Fibroblast of lung (primary cell): ENCODE measurements around the gene SYNJ1. TPM values are rescaled to one million over a fixed set of nuclear protein-coding genes. Genes with fewer than 3 reads are reported as not detected.

ENCODE experiments used
- DNase-seq, 2 donors: peaks; one replicate each; pipeline versions ENCODE4 v3.0.0 to v3.0.0-alpha.2; 2010; ENCODE audit warnings: low read depth in 2 of 2
- H2AFZ ChIP-seq: 2 replicates; pipeline ENCODE4 v1.5.1; 2012; ENCODE audit warnings: low read length, control low read depth, inconsistent platforms
- H3K27ac ChIP-seq: 2 replicates; pipeline ENCODE4 v1.5.1; 2011; ENCODE audit warnings: low read length, control low read depth; ENCODE audit not compliant: insufficient read depth
- H3K27me3 ChIP-seq: 2 replicates; pipeline ENCODE4 v1.5.1; 2011; ENCODE audit warnings: mild to moderate bottlenecking, low read length; ENCODE audit not compliant: control insufficient read depth, insufficient read depth
- H3K36me3 ChIP-seq: 2 replicates; pipeline ENCODE4 v1.5.1; 2011; ENCODE audit warnings: low read length; ENCODE audit not compliant: control insufficient read depth, insufficient read depth
- H3K4me1 ChIP-seq: 2 replicates; pipeline ENCODE4 v1.5.1; 2011; ENCODE audit warnings: low read length; ENCODE audit not compliant: control insufficient read depth, insufficient read depth; ENCODE audit errors: extremely low read depth
- H3K4me2 ChIP-seq: 2 replicates; pipeline ENCODE4 v1.5.1; 2011; ENCODE audit warnings: low read length, control low read depth; ENCODE audit not compliant: insufficient read depth; ENCODE audit errors: extremely low read depth
- H3K4me3 ChIP-seq, 4 experiments: fragments of 200-600 bp in 1 of 4; sonication (generic) in 1 of 4; replicated peaks in 1 of 4; 2 replicates each; pipeline ENCODE4 v1.5.1; 2011 to 2016; ENCODE audit warnings: low read length in 4 of 4, low read depth in 3 of 4, mild to moderate bottlenecking in 3 of 4, control low read depth in 2 of 4, inconsistent platforms in 1 of 4, mixed read lengths in 1 of 4; ENCODE audit not compliant: insufficient read depth in 1 of 4; ENCODE audit errors: control extremely low read depth in 1 of 4
- H3K79me2 ChIP-seq: 2 replicates; pipeline ENCODE4 v1.5.1; 2012; ENCODE audit warnings: mild to moderate bottlenecking, low read length, inconsistent platforms; ENCODE audit not compliant: control insufficient read depth, insufficient read depth
- H3K9ac ChIP-seq: 2 replicates; pipeline ENCODE4 v1.5.1; 2011; ENCODE audit warnings: mild to moderate bottlenecking, low read length, control low read depth; ENCODE audit not compliant: insufficient read depth
- H3K9me3 ChIP-seq: 2 replicates; pipeline ENCODE4 v1.5.1; 2012; ENCODE audit warnings: low read depth, low read length; ENCODE audit not compliant: control insufficient read depth, insufficient read depth
- H4K20me1 ChIP-seq: 2 replicates; pipeline ENCODE4 v1.5.1; 2011; ENCODE audit warnings: low read length; ENCODE audit not compliant: control insufficient read depth, insufficient read depth; ENCODE audit errors: extremely low read depth
- EZH2 ChIP-seq: IDR thresholded peaks from 2 replicates; pipeline ENCODE4 v1.5.1; 2012; ENCODE audit warnings: low read length, control low read depth, mild to moderate bottlenecking; ENCODE audit errors: missing control alignments
- polyA plus RNA-seq, 2 donors: library from polyadenylated mRNA; depleted of rRNA in 1 of 2; stranded (reverse) in 1 of 2; unstranded in 1 of 2; fragments of >200 nt; gene quantifications; 2 replicates each; pipeline ENCODE4 v1.2.1, GENCODE V29; 2011 to 2012; ENCODE audit warnings: missing spikeins in 1 of 2
- total RNA-seq: library from RNA; depleted of rRNA; stranded (reverse); fragments of >200 nt; gene quantifications from 2 replicates; pipeline ENCODE4 v1.2.1, GENCODE V29; 2014
- TF ChIP-seq, protein P1 (sequence below), 2 donors: IDR thresholded peaks in 1 of 2; conservative IDR thresholded peaks in 1 of 2; 1 replicate in 1 of 2; 2 replicates in 1 of 2; pipeline ENCODE4 v1.5.1; 2011 to 2012; ENCODE audit warnings: low read length in 2 of 2, control low read depth in 1 of 2, inconsistent platforms in 1 of 2, low read depth in 1 of 2, mild to moderate bottlenecking in 1 of 2

Gene SYNJ1
- total and polyA plus RNA-seq, 2 donors (not counting 1 experiment from before 2014, with no cell fraction given) = 6.1 to 10.4 TPM

DNA sequence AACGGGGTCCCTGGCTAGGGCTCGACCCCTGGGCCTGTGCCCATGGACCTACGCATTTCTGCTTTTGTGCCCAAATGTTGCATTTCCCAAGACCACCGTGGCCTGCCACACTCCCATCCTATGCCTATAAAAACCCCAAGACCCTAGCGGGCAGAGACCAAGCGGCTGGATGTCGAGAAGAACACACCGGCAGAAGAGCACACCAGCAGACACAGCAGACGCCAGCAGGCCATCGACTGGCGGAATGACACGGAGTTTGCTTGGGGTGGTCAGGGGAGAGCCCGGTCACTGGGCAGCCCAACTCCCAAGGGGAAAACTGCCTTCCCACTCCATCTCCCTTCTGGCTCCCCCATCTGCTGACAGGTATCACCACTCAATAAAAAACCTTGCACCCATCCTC lies 146.9 kb downstream of the SYNJ1 start:
- H3K4me2 ChIP-seq = no peak overlapping the region
- H3K27me3 ChIP-seq = peaks cover 20% of the 10 kb centered on the region
- H4K20me1 ChIP-seq = no peaks in the 10 kb centered on the region
- no peak for TF ChIP-seq EZH2
- TF ChIP-seq, protein P1, sequence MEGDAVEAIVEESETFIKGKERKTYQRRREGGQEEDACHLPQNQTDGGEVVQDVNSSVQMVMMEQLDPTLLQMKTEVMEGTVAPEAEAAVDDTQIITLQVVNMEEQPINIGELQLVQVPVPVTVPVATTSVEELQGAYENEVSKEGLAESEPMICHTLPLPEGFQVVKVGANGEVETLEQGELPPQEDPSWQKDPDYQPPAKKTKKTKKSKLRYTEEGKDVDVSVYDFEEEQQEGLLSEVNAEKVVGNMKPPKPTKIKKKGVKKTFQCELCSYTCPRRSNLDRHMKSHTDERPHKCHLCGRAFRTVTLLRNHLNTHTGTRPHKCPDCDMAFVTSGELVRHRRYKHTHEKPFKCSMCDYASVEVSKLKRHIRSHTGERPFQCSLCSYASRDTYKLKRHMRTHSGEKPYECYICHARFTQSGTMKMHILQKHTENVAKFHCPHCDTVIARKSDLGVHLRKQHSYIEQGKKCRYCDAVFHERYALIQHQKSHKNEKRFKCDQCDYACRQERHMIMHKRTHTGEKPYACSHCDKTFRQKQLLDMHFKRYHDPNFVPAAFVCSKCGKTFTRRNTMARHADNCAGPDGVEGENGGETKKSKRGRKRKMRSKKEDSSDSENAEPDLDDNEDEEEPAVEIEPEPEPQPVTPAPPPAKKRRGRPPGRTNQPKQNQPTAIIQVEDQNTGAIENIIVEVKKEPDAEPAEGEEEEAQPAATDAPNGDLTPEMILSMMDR (conservative IDR thresholded peaks at IDR 0.05 in 1 of 2, IDR thresholded peaks at IDR 0.05 in 1 of 2; ENCODE audit: low read depth in 1 of 2, low read length in 2 of 2) = no peak
- no peak overlapping the region for H3K4me3 ChIP-seq
- H3K9ac ChIP-seq = no peak overlapping the region
- H3K36me3 ChIP-seq = no peaks in the 10 kb centered on the region
- H3K4me1 ChIP-seq = no peaks in the 10 kb centered on the region
- no peaks in the 10 kb centered on the region for H3K9me3 ChIP-seq
- DNase-seq = no peak
- H3K27ac ChIP-seq = no peak overlapping the region
- no peak overlapping the region for H2AFZ ChIP-seq
- H3K79me2 ChIP-seq = no peaks in the 10 kb centered on the region

Other genes starting within 250 kb of the SYNJ1 start
- gene TCP10L, start 142.5 kb downstream of the SYNJ1 start, total RNA-seq = 0.51 and 0.83 TPM in 2 replicates
- gene TCP10L, start 142.5 kb downstream of the SYNJ1 start, polyA plus RNA-seq = 0.24 TPM in 1 of 2 replicates, not detected in the other
- gene CFAP298, start 115.6 kb downstream of the SYNJ1 start, total RNA-seq = 18.2 and 18.7 TPM in 2 replicates
- gene CFAP298, start 115.6 kb downstream of the SYNJ1 start, polyA plus RNA-seq = 20.9 and 26.6 TPM in 2 replicates
- gene PAXBP1, start 43.7 kb upstream of the SYNJ1 start, total RNA-seq = 21.6 and 22.3 TPM in 2 replicates
- 11.6 and 12.2 TPM in 2 replicates for gene PAXBP1, start 43.7 kb upstream of the SYNJ1 start, polyA plus RNA-seq